Measurements from ENCODE around the gene SHB. TPM values are rescaled to one million over a fixed set of nuclear protein-coding genes. Genes with fewer than 3 reads are reported as not detected.
A peak's percentile ranks its signal among the peaks of the same experiment; 100 is the strongest.

Gene SHB
- total RNA-seq, 1 experiment from 2014 or later = 56.4 TPM

DNA sequence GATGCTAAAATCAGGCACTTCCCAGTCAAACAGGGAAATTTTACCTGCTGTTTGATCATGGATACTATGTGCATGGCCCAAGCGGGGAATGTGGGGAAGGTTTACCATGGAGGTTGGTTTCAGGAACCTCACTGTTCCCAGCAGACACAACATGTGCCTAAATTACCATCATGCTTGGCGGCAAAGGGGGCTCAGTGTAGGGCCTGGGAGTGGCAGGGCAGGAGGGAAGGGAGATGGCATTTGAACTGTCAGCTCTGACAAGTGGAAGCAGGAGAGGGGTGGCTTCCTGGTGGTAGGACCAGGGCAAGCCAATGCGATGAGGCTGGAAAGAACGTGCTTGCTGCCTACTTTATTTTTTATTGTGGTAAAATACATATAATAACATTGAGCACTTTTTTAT lies 93.4 kb downstream of the SHB start:
- Histone ChIP-seq H3K36me3 (ENCODE audit: low read depth, low read length) (peaks cover 30% of the 10 kb centered on the region), H4K20me1 (ENCODE audit: low read length) (no peaks in the 10 kb centered on the region), H3K27me3 (ENCODE audit: low read length) (no peaks in the 10 kb centered on the region), H3K27ac (ENCODE audit: low read length) (peak overlapping the region; percentile 96), H3K4me1 (ENCODE audit: insufficient read depth, low read length) (peaks cover 62% of the 10 kb centered on the region), H3K79me2 (ENCODE audit: low read length) (peaks cover 70% of the 10 kb centered on the region), H3F3A (ENCODE audit: low read length, unreplicated experiment) (peaks cover 9% of the 10 kb centered on the region), H3K9me2 (replicated peaks; ENCODE audit: low read length) (no peaks in the 10 kb centered on the region), H3K9me3 (ENCODE audit: low read length) (no peaks in the 10 kb centered on the region), H3K4me3 (ENCODE audit: low read length) (no peak overlapping the region), H3K9ac (ENCODE audit: low read length) (peak overlapping the region; percentile 63), H2AFZ (ENCODE audit: low read length) (no peak overlapping the region), H3K4me2 (ENCODE audit: low read length) (0 out of 2 replicates have a peak overlapping the region, but pooled peaks have one; percentile 2)
- ChIA-PET CTCF (no interaction called here), POLR2A (ENCODE audit: unreplicated experiment) (no interaction called here)
- no peak for DNase-seq
- intact Hi-C loops (cut with micrococcal nuclease) = no loop called here
- TF ChIP-seq, protein P1, sequence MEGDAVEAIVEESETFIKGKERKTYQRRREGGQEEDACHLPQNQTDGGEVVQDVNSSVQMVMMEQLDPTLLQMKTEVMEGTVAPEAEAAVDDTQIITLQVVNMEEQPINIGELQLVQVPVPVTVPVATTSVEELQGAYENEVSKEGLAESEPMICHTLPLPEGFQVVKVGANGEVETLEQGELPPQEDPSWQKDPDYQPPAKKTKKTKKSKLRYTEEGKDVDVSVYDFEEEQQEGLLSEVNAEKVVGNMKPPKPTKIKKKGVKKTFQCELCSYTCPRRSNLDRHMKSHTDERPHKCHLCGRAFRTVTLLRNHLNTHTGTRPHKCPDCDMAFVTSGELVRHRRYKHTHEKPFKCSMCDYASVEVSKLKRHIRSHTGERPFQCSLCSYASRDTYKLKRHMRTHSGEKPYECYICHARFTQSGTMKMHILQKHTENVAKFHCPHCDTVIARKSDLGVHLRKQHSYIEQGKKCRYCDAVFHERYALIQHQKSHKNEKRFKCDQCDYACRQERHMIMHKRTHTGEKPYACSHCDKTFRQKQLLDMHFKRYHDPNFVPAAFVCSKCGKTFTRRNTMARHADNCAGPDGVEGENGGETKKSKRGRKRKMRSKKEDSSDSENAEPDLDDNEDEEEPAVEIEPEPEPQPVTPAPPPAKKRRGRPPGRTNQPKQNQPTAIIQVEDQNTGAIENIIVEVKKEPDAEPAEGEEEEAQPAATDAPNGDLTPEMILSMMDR (conservative IDR thresholded peaks at IDR 0.05; ENCODE audit: low read depth, low read length) = no peak
- no peak for TF ChIP-seq EZH2 (IDR thresholded peaks at IDR 0.05; ENCODE audit: low read length, unreplicated experiment)
- no peak for TF ChIP-seq EZH2phosphoT487 (IDR thresholded peaks at IDR 0.05; ENCODE audit: borderline replicate concordance, low read length)
- BruUV-seq (replicated peaks) = no TSS peak
- no peak for ATAC-seq

DNA sequence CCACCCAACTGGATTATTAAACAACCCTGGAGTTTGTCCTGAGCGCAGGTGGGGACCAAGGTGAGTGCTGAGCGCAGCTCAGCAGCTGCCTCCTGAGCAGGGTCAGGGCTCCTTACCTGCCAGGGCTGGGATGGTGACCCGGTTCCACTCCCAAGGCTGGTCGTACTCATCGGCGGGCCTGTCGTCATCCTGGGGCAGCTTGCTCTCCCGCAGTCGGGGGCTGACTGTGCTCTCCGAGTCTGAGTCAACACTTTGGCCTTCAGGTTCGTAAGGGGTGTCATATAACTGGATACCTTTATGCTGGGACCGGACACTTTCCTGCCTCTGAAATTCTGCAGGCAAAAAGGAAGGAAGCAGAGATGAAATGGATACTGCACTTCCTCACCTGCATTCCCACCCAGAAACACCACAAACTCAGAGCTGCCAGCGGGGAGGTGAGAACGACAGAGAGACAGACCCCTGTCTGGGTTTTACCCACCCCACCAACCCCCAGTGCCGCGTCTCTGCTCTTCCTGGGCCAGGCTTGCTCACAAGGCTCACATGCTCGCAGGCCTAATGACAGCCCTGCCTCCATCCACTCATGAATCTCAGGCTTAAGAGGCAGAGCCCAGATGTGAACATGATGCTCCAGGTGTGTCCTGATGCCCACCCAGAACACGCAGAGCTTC lies 94.4 kb downstream of the SHB start:
- ChIA-PET CTCF (no interaction called here), POLR2A (ENCODE audit: unreplicated experiment) (no interaction called here)
- Histone ChIP-seq H3K27me3 (ENCODE audit: low read length) (no peaks in the 10 kb centered on the region), H3K9ac (ENCODE audit: low read length) (peak overlapping the region; percentile 71), H3K9me2 (replicated peaks; ENCODE audit: low read length) (no peaks in the 10 kb centered on the region), H3F3A (ENCODE audit: low read length, unreplicated experiment) (peaks cover 9% of the 10 kb centered on the region), H3K4me3 (ENCODE audit: low read length) (0 out of 2 replicates have a peak overlapping the region, but pooled peaks have one; percentile 1), H2AFZ (ENCODE audit: low read length) (no peak overlapping the region), H3K4me1 (ENCODE audit: insufficient read depth, low read length) (peaks cover 67% of the 10 kb centered on the region), H3K4me2 (ENCODE audit: low read length) (peak overlapping the region; percentile 68), H3K79me2 (ENCODE audit: low read length) (peaks cover 75% of the 10 kb centered on the region), H3K36me3 (ENCODE audit: low read depth, low read length) (peaks cover 30% of the 10 kb centered on the region), H3K27ac (ENCODE audit: low read length) (peak overlapping the region; percentile 96), H4K20me1 (ENCODE audit: low read length) (no peaks in the 10 kb centered on the region), H3K9me3 (ENCODE audit: low read length) (no peaks in the 10 kb centered on the region)
- BruUV-seq (replicated peaks) = no TSS peak
- DNase-seq = peak; percentile 89
- intact Hi-C loops (cut with micrococcal nuclease) = no loop called here
- peak; percentile 92 for ATAC-seq
- TF ChIP-seq EZH2 (IDR thresholded peaks at IDR 0.05; ENCODE audit: low read length, unreplicated experiment) (no peak), EZH2phosphoT487 (IDR thresholded peaks at IDR 0.05; ENCODE audit: borderline replicate concordance, low read length) (no peak)
- TF ChIP-seq, protein P1 (conservative IDR thresholded peaks at IDR 0.05; ENCODE audit: low read depth, low read length) = no peak

DNA sequence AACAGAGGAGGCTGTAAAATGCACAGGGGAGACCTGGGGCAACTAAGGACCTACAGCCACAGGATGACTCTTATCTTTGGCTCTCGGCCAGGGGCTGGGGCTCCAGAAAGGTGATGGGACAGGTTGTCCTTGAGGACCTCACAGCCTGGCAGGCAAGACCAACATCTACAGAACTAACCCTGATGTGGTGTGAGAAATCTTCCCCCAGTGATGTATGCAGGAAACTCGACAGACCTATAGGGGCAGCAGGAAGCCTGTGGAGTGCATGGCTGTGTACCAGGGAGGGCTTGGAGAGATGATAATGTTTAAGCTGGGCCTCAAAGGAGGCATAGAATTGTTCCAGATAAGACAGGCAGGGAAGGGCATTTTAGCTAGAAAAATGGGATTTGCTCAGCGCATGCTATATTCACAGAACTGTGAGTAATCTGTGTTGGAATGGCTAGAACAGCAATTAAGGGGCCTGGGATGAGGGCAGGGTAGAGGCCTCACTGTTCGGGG lies 96.6 kb downstream of the SHB start:
- H2AFZ ChIP-seq (ENCODE audit: low read length) = no peak overlapping the region
- peaks cover 75% of the 10 kb centered on the region for H3K79me2 ChIP-seq (ENCODE audit: low read length)
- ATAC-seq = no peak
- no peaks in the 10 kb centered on the region for H4K20me1 ChIP-seq (ENCODE audit: low read length)
- no peak for TF ChIP-seq EZH2phosphoT487 (IDR thresholded peaks at IDR 0.05; ENCODE audit: borderline replicate concordance, low read length)
- TF ChIP-seq, protein P1 (conservative IDR thresholded peaks at IDR 0.05; ENCODE audit: low read depth, low read length) = 0 out of 2 replicates have a peak, but pooled peaks have one; percentile 19
- ChIA-PET CTCF (no interaction called here), POLR2A (ENCODE audit: unreplicated experiment) (no interaction called here)
- H3K36me3 ChIP-seq (ENCODE audit: low read depth, low read length) = peaks cover 36% of the 10 kb centered on the region
- H3K4me3 ChIP-seq (ENCODE audit: low read length) = no peak overlapping the region
- BruUV-seq (replicated peaks) = no TSS peak
- no peak for DNase-seq
- H3K4me2 ChIP-seq (ENCODE audit: low read length) = no peak overlapping the region
- peaks cover 86% of the 10 kb centered on the region for H3K4me1 ChIP-seq (ENCODE audit: insufficient read depth, low read length)
- peak overlapping the region; percentile 54 for H3K27ac ChIP-seq (ENCODE audit: low read length)
- intact Hi-C loops (cut with micrococcal nuclease) = no loop called here
- no peak overlapping the region for H3K9ac ChIP-seq (ENCODE audit: low read length)
- no peaks in the 10 kb centered on the region for H3K27me3 ChIP-seq (ENCODE audit: low read length)
- peaks cover 9% of the 10 kb centered on the region for H3F3A ChIP-seq (ENCODE audit: low read length, unreplicated experiment)
- no peaks in the 10 kb centered on the region for H3K9me2 ChIP-seq (replicated peaks; ENCODE audit: low read length)
- no peaks in the 10 kb centered on the region for H3K9me3 ChIP-seq (ENCODE audit: low read length)
